Measurements from ENCODE around the gene SMG6. TPM values are rescaled to one million over a fixed set of nuclear protein-coding genes. Genes with fewer than 3 reads are reported as not detected.

The SMG6 gene
- total and polyA plus RNA-seq, 2 of the 8 experiments (the other 6 are each of a cell fraction or from before 2014, with no cell fraction given) = 18.5 to 25.2 TPM

- TF ChIP-seq EGR1 (IDR thresholded peaks at IDR 0.05; ENCODE audit: borderline replicate concordance, low read depth, low read length) (no peak), HDAC2 (IDR thresholded peaks at IDR 0.05; ENCODE audit: borderline replicate concordance in 1 of 2, low read depth in 2 of 2, low read length in 2 of 2) (no peak)
These were observed 85.2 kb downstream of the SMG6 start (continued) for GRCh38 chr17:2218426-2218825.
